ENCODE results near the gene PDRG1.
"Not testable (repeated sequence)": the region's sequence is repeated elsewhere in the genome, so short reads cannot be mapped to it uniquely, and the experiment has no call there.

Gene PDRG1

DNA sequence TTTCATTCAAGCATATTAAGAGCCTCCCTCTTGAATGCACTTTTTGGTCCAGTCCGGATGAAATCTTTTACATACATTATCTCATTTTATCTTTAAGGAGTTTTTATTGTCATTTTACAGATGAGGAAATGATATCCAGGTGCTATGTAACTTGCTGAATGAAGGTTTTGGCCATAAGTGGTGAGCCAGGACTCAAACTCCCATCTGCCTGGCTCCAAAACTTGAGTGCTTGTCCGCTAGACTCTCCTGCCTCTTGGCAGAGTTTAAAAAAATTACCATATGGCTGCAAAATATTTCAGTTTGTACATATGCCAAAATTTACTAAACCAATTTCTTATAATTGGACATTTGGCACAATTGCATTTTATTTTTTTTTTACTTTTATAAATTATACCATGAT lies 12.2 kb downstream of the PDRG1 start:
- TF ChIP-seq, protein P1, sequence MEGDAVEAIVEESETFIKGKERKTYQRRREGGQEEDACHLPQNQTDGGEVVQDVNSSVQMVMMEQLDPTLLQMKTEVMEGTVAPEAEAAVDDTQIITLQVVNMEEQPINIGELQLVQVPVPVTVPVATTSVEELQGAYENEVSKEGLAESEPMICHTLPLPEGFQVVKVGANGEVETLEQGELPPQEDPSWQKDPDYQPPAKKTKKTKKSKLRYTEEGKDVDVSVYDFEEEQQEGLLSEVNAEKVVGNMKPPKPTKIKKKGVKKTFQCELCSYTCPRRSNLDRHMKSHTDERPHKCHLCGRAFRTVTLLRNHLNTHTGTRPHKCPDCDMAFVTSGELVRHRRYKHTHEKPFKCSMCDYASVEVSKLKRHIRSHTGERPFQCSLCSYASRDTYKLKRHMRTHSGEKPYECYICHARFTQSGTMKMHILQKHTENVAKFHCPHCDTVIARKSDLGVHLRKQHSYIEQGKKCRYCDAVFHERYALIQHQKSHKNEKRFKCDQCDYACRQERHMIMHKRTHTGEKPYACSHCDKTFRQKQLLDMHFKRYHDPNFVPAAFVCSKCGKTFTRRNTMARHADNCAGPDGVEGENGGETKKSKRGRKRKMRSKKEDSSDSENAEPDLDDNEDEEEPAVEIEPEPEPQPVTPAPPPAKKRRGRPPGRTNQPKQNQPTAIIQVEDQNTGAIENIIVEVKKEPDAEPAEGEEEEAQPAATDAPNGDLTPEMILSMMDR (conservative IDR thresholded peaks at IDR 0.05; ENCODE audit: low read depth, low read length) = no peak
- H3K4me3 ChIP-seq (ENCODE audit: low read length) = no peak overlapping the region
- no peak for DNase-seq (ENCODE audit: low read depth)

- TF ChIP-seq, protein P1 (conservative IDR thresholded peaks at IDR 0.05; ENCODE audit: low read depth, low read length) = no peak
- no peak overlapping the region for H3K4me3 ChIP-seq (ENCODE audit: low read length)
- DNase-seq (ENCODE audit: low read depth) = no peak
Measured at GRCh38 chr20:31937820-31938219, 14.0 kb downstream of the PDRG1 start.

- no peak overlapping the region for H3K4me3 ChIP-seq (ENCODE audit: low read length)
- TF ChIP-seq, protein P1 (conservative IDR thresholded peaks at IDR 0.05; ENCODE audit: low read depth, low read length) = no peak
- no peak for DNase-seq (ENCODE audit: low read depth)
Measured at GRCh38 chr20:31936420-31936819, 15.4 kb downstream of the PDRG1 start.

- TF ChIP-seq, protein P1 (conservative IDR thresholded peaks at IDR 0.05; ENCODE audit: low read depth, low read length) = peak; percentile 14
- no peak for DNase-seq (ENCODE audit: low read depth)
Measured at GRCh38 chr20:31934968-31935764, 16.7 kb downstream of the PDRG1 start.

GRCh38 chr20:31934491-31934890 lies 17.4 kb downstream of the PDRG1 start:
- TF ChIP-seq, protein P1 (conservative IDR thresholded peaks at IDR 0.05; ENCODE audit: low read depth, low read length) = no peak
- H3K4me3 ChIP-seq (ENCODE audit: low read length) = no peak overlapping the region
- no peak for DNase-seq (ENCODE audit: low read depth)

More at GRCh38 chr20:31934968-31935764, 16.7 kb downstream of the PDRG1 start:
- no peak overlapping the region for H3K4me3 ChIP-seq (ENCODE audit: low read length)

DNA sequence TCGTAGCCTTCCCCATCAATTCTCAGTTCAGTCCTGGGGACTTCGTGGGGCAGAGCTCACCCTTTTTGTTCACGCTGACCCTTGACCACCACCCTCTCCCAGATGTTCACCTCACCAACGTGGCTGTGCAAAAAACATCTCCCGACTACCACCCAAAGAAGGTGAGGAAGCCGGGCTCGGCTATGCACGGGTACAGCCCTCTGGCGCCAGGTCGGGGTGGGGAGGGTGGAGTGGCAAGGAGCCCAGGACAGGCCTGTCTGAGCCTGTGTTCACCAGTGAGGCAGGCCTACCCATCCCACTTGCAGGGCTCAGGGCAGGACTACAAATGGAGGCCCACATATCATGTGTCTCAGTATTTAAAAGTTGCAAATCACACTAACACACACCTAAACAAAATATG lies 18.1 kb downstream of the PDRG1 start:
- TF ChIP-seq, protein P1 (conservative IDR thresholded peaks at IDR 0.05; ENCODE audit: low read depth, low read length) = no peak
- no peak for DNase-seq (ENCODE audit: low read depth)
- H3K4me3 ChIP-seq (ENCODE audit: low read length) = no peak overlapping the region

- TF ChIP-seq, protein P1 (conservative IDR thresholded peaks at IDR 0.05; ENCODE audit: low read depth, low read length) = no peak
- H3K4me3 ChIP-seq (ENCODE audit: low read length) = no peak overlapping the region
- no peak for DNase-seq (ENCODE audit: low read depth)
Measured at GRCh38 chr20:31930779-31931178, 21.1 kb downstream of the PDRG1 start.

- DNase-seq (ENCODE audit: low read depth); H3K4me3 ChIP-seq (ENCODE audit: low read length): not testable (repeated sequence)
Measured at GRCh38 chr20:31929631-31930030, 22.2 kb downstream of the PDRG1 start.

Data from retinal pigment epithelial cell (primary cell).